Large intestine (tissue), 3 donors: ENCODE results near the gene HEPHL1. TPM values are rescaled to one million over a fixed set of nuclear protein-coding genes. Genes with fewer than 3 reads are reported as not detected.

ENCODE experiments used
- DNase-seq, 2 donors: peaks; one replicate each; pipeline versions ENCODE4 v3.0.0 to v3.0.0-alpha.2; 2013
- H3K27ac ChIP-seq: one replicate; pipeline ENCODE4 v1.5.1; 2013; ENCODE audit warnings: low read length
- H3K27me3 ChIP-seq: 2 replicates; pipeline ENCODE4 v1.6.1; 2013; ENCODE audit warnings: low read length; ENCODE audit not compliant: control insufficient read depth, insufficient read depth
- H3K36me3 ChIP-seq: 2 replicates; pipeline ENCODE4 v1.6.1; 2013; ENCODE audit warnings: low read length; ENCODE audit not compliant: control insufficient read depth, insufficient read depth
- H3K4me1 ChIP-seq: one replicate; pipeline ENCODE4 v1.6.1; 2013; ENCODE audit warnings: low read length; ENCODE audit not compliant: control insufficient read depth, insufficient read depth
- H3K4me3 ChIP-seq: one replicate; pipeline ENCODE4 v1.5.1; 2013; ENCODE audit warnings: low read length
- H3K9me3 ChIP-seq: one replicate; pipeline ENCODE4 v1.6.1; 2013; ENCODE audit warnings: mild to moderate bottlenecking, low read depth, low read length, moderate library complexity; ENCODE audit not compliant: control insufficient read depth
- WGBS: methylation state at CpG from one replicate; pipeline ENCODE4 v1.1.5; 2013; ENCODE audit warnings: low lambda C conversion rate; ENCODE audit not compliant: insufficient coverage; 5-methylcytosine and 5-hydroxymethylcytosine counted together
- polyA plus RNA-seq: library from polyadenylated mRNA; unstranded; fragments of 120-200 nt; gene quantifications from one replicate; pipeline ENCODE4 v1.2.1, GENCODE V29; 2013

The HEPHL1 gene
- polyA plus RNA-seq, 1 donor = 0.54 TPM

DNA sequence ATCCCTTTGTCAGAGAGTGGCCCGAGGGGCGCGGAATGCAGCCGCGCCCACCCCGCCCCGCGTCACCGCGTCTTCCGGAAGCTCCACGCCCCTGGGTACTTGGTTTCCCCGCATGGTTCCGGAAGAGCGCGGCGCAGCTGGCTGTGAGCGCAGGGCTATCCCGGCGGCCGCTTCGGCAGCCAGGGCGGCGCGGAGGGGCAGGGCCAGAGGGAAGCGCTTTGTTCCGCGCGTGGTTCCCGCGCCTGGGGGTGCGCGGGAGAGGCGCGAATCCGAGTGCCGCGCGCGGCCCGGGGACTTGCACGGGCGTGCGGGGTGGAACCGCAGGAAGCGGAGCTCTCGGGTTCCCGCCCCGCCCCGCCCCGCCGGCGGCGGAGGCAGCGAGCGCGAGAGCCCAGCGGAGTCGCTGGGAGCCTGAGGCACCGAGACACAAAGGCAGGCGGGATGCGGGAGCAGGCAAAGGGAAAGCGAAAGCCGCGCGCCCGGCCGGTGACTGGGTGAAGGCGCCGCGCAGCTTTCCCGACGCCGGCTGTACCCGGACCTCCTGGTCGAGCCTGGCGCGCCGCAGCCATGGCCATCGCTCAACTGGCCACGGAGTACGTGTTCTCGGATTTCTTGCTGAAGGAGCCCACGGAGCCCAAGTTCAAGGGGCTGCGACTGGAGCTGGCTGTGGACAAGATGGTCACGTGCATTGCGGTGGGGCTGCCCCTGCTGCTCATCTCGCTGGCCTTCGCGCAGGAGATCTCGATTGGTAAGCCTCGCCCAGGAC, 107.8 kb downstream of the HEPHL1 start, which contains the start of gene PANX1:
Gene PANX1 (plus strand): TSS at position 96 of the 766 bp plus-strand sequence. CDS start 472 bp downstream, at position 568.
- peak within 1 kb of the TSS; percentile 90 for H3K4me3 ChIP-seq
- no peaks in the 10 kb centered on the region for H3K27me3 ChIP-seq
- no peaks in the 10 kb centered on the region for H3K9me3 ChIP-seq
- WGBS = no CpG with 5 or more reads among the region's 92 CpGs
- peak; percentile 91 to 95 for DNase-seq
- H3K27ac ChIP-seq = peak within 1 kb of the TSS; percentile 92
- no peaks in the 10 kb centered on the region for H3K36me3 ChIP-seq
- H3K4me1 ChIP-seq = peaks cover 27% of the 10 kb centered on the region

DNA sequence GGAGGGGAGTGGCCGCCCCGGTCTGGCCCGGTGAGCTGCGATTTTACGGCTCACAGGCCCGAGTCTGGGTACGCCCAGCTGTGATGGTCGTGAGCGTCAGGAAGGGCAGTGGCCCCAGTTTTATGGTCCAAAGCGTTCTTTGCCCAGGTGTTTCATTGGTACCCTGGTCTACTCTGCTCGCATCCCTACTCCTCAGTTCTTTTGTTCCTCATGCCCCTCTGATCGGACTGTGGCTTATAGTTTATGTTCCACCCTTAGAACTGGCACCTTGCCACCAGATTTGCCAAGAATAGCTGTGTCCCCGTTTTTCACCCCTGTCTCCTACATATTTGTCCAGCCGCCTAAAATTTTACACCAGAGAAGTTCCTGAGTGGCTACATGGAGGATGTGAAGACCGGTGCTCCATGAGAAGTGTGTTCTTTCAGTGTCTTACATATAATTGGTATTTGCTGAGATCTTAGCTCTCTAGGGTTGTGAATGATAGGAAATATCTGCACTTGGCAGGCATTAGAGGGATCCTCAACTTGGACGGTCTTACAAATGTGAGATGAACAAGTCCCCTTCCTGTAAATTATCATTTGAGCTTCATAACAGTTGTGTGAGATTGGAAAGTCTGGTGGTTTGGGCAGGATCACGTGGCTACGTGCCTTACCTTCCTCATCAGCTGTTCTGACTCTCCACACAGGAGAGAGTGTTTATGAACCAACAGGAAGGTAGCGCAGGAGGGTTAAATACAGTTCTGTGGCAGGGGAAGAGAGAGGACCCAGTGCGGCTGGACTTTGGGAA, 108.6 kb downstream of the HEPHL1 start:
- 31% methylated on average over 4 of the region's 20 CpGs for WGBS
- H3K27me3 ChIP-seq = no peaks in the 10 kb centered on the region
- peak; percentile 92 to 96 for DNase-seq
- peak overlapping the region; percentile 92 for H3K27ac ChIP-seq
- no peaks in the 10 kb centered on the region for H3K9me3 ChIP-seq
- no peaks in the 10 kb centered on the region for H3K36me3 ChIP-seq
- H3K4me3 ChIP-seq = peak overlapping the region; percentile 90
- peaks cover 27% of the 10 kb centered on the region for H3K4me1 ChIP-seq

DNA sequence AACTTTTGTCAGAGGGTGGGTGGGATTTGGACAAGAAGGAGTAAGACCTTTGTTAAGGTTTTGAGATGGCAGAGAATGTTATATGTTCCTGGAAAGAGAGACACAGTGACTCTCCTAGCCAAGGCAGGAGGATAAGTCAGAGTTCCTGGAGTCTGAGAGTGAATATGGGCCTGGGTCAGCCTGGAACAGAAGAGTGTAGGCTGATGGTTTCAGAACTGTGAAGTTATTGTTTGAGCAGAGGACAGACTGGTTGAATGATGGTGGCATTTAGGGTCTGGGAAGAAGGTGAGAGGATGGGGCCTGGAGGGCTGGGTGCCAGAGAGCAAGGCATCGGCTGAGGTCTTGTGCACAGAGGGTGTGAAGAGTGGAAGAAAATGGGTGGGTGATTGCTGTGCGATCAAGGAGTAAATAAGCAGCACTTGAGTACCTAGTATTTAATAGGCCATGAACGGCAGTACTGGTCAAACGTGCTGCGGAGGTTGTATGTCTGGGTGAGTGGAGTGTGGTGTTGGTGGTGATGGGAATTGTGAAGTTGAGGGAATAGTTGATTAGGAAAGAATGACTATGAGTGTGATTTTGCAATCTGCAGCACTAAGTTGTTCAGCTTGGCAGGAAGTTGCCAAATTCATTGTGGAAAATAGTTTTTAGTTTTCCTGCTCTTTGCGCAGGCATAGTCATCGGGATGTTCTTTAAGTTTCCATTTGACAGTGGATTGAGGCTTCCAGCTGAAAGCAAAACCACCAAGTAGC, 109.3 kb downstream of the HEPHL1 start:
- H3K4me1 ChIP-seq = peaks cover 27% of the 10 kb centered on the region

DNA sequence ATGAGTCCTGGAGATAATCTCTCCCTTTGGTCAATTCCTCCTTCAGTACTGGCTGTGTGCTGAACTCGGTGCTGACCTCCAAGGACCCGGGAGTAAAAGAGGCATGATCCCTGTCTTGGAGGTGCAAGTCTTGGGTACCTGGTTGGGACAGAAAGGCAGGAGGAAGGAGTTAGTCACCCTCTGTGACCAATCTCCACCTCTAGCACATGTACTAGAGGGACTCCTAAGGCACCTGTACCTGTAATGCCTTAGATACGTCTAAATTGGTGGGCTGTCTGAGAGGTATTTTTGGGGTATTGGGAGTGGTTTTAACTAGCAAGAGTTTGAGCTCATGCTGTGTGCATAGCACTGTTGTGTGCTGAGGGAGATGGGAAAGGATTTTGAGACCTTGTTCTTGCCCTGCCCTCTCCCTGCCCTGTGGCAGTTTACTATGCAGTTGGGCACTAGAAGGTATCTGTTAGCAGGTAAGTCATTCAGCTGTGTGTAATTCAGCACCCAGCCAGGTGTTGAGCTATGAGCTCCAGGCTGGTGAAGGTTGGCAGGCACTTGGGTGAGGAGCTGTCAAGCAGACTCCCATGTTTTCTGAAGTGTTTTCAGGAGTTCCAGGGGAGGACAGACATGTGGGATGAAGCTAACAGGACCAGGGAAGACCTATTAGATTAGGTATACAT, 110.0 kb downstream of the HEPHL1 start:
- DNase-seq = peak in 1 of 2 donors; percentile 13
- WGBS = no CpG with 5 or more reads among the region's 3 CpGs
- H3K27me3 ChIP-seq = no peaks in the 10 kb centered on the region
- H3K9me3 ChIP-seq = no peaks in the 10 kb centered on the region
- H3K36me3 ChIP-seq = no peaks in the 10 kb centered on the region
- no peak overlapping the region for H3K4me3 ChIP-seq
- H3K27ac ChIP-seq = no peak overlapping the region
- H3K4me1 ChIP-seq = peaks cover 27% of the 10 kb centered on the region

More for the DNA sequence above, 109.3 kb downstream of the HEPHL1 start:
- H3K4me3 ChIP-seq = peak overlapping the region; percentile 90
- H3K36me3 ChIP-seq = no peaks in the 10 kb centered on the region
- no peaks in the 10 kb centered on the region for H3K27me3 ChIP-seq
- H3K27ac ChIP-seq = peak overlapping the region; percentile 92
- WGBS = 100% methylated on average over 1 of the region's 7 CpGs
- DNase-seq = peak in 1 of 2 donors; percentile 44
- H3K9me3 ChIP-seq = no peaks in the 10 kb centered on the region

DNA sequence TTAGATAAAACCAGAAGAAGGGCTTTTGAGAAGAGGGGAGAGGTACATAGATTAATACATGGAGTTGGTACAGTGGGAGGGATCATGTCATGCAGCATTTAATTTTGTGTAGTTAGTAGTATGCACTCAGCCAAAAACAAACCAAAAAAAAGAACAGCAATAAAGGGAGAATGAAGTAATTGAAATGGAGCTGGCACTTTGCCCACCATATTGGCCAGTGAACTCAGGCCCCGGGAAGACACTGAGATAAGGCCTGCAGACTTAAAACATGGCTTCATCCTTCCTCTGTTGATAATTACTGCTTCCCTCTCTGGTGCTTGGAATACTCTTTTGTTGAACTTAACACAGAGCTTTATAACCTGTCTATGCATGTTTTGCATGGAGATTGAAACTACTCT, 110.6 kb downstream of the HEPHL1 start:
- DNase-seq = peak in 1 of 2 donors; percentile 21
- Histone ChIP-seq H3K4me3 (no peak overlapping the region), H3K27me3 (no peaks in the 10 kb centered on the region), H3K27ac (no peak overlapping the region), H3K4me1 (peaks cover 27% of the 10 kb centered on the region), H3K9me3 (no peaks in the 10 kb centered on the region), H3K36me3 (no peaks in the 10 kb centered on the region)
- no CpG with 5 or more reads among the region's 1 CpG for WGBS

DNA sequence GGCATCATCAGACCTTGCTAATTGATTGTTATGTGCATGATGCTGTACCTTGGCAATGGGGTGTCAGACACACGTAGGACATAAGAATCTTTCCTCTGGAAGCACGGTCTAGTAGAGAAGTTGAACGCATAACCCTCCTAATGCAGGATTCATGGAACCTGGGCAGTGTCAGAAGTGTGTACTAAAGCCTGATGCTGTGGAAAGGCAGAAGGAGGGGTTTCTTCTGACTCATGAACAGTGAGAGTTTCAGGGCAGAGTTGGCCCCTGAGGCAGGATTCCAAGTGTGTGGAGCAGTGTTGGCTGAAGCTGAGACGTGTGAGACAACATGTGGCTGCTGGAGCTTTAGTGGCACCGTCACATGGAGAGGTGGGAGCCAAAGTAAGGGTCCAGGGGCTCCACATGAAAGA, 111.0 kb downstream of the HEPHL1 start:
- Histone ChIP-seq H3K27me3 (no peaks in the 10 kb centered on the region), H3K27ac (no peak overlapping the region), H3K4me1 (peaks cover 25% of the 10 kb centered on the region), H3K36me3 (no peaks in the 10 kb centered on the region), H3K9me3 (no peaks in the 10 kb centered on the region), H3K4me3 (no peak overlapping the region)
- WGBS = 100% methylated on average over 2 of the region's 5 CpGs
- DNase-seq = no peak

DNA sequence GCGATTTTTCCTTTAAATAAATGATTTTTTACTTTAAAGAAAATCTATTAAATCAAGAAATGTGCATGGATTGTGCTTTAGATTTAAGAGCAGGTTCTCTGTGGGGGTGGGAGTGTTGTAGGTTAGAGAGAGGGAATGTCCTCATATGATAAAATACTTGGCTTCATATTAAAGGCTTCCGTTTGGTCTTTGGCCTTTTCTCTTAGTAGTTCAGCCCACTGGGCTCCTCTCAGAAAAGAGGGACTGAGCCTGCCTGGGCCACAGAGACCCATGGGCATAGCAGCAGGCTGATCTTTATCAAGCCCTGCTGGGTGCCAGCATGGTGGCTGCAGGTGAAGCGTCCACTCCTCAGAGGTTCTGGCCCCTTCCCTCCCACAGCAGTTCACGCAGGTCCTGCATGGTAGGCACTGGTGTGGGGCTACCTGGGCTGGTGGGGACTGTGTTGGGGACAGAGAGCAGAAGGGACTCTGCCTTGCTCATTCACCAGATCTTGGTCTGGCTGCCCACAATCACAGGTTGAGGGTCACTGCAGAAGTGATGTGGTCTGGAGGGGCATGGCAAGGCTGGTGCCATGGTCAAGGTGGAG, 111.8 kb downstream of the HEPHL1 start:
- no peaks in the 10 kb centered on the region for H3K36me3 ChIP-seq
- H3K4me3 ChIP-seq = no peak overlapping the region
- H3K27me3 ChIP-seq = no peaks in the 10 kb centered on the region
- no CpG with 5 or more reads among the region's 4 CpGs for WGBS
- no peak overlapping the region for H3K27ac ChIP-seq
- peaks cover 18% of the 10 kb centered on the region for H3K4me1 ChIP-seq
- no peaks in the 10 kb centered on the region for H3K9me3 ChIP-seq
- no peak for DNase-seq

DNA sequence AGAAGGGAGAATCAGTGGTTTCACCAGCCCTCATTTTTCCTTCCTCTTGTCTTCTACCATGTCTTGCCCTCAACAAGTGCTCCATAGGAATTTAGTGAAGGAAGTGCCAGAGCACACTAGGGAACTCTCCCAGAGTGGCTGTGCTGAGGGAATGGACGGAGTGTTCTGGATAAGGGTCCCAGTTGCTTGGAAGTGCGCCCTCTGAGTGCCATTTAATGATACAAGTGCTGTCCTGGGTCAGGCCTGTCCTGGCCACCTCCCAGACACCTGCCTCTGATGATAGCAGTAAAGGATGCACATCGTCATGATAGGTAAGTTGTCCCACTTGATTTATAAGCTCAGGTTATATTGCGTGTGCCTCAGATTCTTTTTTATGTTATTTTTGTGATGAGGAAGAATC, 112.6 kb downstream of the HEPHL1 start:
- H3K27ac ChIP-seq = no peak overlapping the region
- DNase-seq = no peak

DNA sequence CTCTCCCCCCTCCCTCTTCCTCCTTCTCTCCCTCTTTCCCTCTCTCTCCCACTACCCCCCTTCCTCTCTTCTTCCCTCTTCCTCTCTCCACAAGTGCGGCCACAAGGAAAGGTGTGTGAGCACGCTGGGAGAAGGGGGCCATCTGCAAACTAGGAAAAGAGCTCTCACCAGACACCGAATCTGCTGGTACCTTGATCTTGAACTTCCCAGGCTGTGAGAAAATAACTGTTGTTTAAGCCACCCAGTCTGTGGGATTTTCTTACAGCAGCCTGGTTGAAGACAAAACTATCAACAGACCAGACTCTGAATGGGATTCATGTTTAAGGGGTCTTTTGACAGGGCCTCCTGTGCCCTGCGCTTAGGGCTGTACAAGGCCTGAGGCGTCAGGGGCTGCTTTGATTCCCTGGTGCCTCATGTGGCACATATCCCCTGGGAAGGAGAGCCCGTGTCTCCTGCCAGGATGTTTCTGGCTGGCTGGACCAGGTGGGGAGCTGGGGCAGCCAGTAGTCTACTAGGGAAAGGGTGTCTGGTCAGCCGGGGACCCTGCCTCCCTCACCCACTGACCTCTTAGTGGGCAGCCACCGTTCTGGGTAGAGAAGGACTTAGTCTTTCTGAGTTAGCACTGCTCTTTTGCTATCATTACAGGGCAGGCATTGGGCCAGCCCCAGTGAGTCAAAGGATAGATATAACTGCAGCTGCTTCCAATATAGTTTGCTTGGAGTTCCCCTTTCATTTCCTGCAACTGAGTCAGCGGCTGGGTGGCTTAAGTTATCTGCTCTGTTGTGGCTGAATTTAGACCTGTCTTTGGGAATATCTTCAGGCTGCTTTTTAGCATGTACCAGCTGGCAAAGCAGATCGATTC, 113.7 kb downstream of the HEPHL1 start:
- H3K9me3 ChIP-seq = no peaks in the 10 kb centered on the region
- no CpG with 5 or more reads among the region's 10 CpGs for WGBS

More for the DNA sequence above, 112.6 kb downstream of the HEPHL1 start:
- H3K4me3 ChIP-seq = no peak overlapping the region
- H3K9me3 ChIP-seq = no peaks in the 10 kb centered on the region
- no peaks in the 10 kb centered on the region for H3K27me3 ChIP-seq
- H3K36me3 ChIP-seq = no peaks in the 10 kb centered on the region
- no CpG with 5 or more reads among the region's 4 CpGs for WGBS
- peaks cover 18% of the 10 kb centered on the region for H3K4me1 ChIP-seq

More for the DNA sequence above, 113.7 kb downstream of the HEPHL1 start:
- Histone ChIP-seq H3K27ac (no peak overlapping the region), H3K4me1 (peaks cover 14% of the 10 kb centered on the region), H3K4me3 (no peak overlapping the region), H3K36me3 (no peaks in the 10 kb centered on the region), H3K27me3 (no peaks in the 10 kb centered on the region)
- DNase-seq = peak in 1 of 2 donors; percentile 8
